Stimulated activated CD8-positive, alpha-beta memory T cell treated with anti-CD3 and anti-CD28 coated beads, Interleukin-4, amount 100 ng/mL, for 4 hours (primary cell): ENCODE data around the gene FOXF1.

ENCODE experiments used
- DNase-seq, 2 donors: peaks; one replicate each; pipeline ENCODE4 v3.0.0-alpha.2; 2020; ENCODE audit warnings: low read depth in 2 of 2, low spot score in 1 of 2

FOXF1 gene

DNA sequence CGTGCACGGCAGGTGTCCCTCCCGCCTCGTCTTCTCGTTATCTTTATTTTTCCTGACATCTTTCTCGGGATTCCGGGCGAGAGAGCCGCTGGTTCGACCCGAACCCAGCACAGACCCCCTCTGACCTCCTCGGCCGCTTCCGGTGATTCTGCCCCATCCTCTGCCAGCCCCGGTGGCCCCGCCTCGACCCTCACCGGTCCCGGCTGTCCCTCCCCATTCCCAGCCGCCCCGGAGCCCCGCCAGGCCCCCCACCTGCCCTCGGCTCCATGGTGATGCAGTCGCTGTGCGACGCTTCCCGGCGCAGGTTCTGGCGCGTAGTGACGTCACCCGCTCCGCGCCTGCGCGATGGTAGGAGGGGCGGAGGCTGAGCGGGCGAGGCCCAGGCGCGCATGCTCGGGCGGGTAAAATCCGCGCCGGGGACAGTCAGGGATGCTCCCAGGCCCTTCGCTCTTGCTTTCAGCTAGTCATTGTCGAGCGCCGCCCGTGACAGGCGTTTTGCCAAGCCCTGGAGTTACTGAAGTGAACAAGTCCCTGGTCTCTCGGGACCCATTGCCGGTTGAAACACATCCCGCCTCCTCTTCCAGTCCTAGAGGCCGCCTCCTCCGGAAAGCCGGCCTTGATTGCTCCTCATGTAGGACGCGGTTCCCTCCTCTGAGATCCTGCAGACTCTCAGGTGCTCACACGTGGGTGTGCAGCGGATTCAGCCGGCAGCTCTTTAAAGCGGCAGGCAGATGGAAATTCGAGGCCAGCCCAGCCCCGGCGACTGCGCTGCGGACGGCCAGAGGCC is 44.8 kb downstream of the FOXF1 start, which contains the start of gene MTHFSD:
Gene MTHFSD, minus strand, starts transcription at position 319 of the 787 bp plus-strand sequence. Its CDS starts 51 bp downstream, at position 268.
- peak; percentile 85 to 93 for DNase-seq

DNA sequence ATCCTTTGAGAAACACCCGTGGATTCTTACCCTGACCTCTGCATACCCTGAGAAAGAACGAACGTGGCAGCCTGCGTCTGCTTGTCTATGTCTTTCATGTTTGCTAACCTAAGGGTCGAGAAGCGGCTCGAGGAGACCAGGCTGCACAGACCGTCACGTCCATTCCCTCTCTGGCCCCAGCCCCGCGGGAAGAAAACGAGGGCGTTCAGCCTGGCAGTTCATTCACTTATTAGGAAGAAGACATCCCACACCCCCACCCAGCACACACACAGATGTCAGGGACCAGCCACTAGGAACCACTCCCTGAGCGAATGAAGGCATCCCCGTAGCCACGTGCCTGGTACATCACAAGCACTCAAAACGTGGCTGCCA is 45.4 kb downstream of the FOXF1 start:
- no peak for DNase-seq

DNA sequence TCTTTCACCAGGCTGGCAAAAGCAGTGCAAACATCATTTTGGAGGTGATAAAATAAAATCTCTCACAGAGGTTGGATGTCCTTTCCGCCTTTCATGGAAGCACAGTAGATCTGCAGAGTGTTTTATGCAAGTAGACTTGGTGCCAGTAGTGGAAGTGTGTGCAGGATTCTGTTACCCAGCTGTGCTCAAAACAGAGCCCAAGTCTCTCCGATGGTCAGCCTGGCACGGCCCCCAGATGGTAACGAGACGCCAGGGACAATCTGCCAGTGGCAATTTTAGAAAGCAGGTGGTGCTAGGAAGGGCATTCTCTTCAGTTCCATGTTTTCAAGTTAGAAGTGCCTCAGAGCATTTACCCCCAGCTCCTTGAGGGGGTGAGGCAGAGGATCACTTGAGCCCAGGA is 46.2 kb downstream of the FOXF1 start:
- DNase-seq, result no peak

GRCh38 chr16:86557587-86557986 is 47.3 kb downstream of the FOXF1 start:
- DNase-seq, result no peak

- DNase-seq, result no peak
These were observed 48.2 kb downstream of the FOXF1 start for GRCh38 chr16:86558355-86559193.

- no peak for DNase-seq
These were observed 49.5 kb downstream of the FOXF1 start for GRCh38 chr16:86559802-86560305.

DNA sequence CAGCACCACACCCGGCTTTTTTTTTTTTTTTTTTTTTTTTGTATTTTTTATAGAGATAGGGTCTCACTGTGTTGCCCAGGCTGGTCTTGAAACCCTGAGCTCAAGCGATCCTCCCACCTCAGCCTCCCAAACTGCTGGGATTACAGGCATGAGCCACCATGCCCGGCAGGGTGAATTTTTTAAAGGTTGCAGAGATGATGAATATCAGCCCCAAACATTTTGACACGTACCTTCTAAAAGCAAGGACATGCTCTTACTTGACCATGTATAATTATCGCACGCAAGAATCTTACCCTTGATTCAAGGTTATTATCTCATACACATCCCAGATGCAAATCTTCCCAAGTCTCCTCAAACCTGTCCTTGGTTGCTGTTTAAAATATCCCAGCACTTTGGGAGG is 52.0 kb downstream of the FOXF1 start:
- DNase-seq, result no peak

GRCh38 chr16:86563469-86564345 is 53.4 kb downstream of the FOXF1 start:
- DNase-seq, result peak; percentile 65 to 79
